ENCODE measurements around the gene GPR37.

GRCh38 chr7:124792696-124793095 is 27.1 kb upstream of the GPR37 start:
- TF ChIP-seq CTCF (conservative IDR thresholded peaks at IDR 0.05) (no peak), EZH2 (IDR thresholded peaks at IDR 0.05; ENCODE audit: low read depth) (no peak)

Data from PC-9 (cell line).